GM19035 (cell line): ENCODE measurements around the gene QRFPR.
"Not testable (repeated sequence)": the region's sequence is repeated elsewhere in the genome, so short reads cannot be mapped to it uniquely, and the experiment has no call there.

Source experiments
- ATAC-seq: cut with Tn5 transposase; IDR thresholded peaks from one replicate; pipeline ENCODE4 v1.9.1; 2021; ENCODE audit not compliant: unreplicated experiment

Gene QRFPR

GRCh38 chr4:121339824-121340223 lies 41.0 kb downstream of the QRFPR start:
- no peak for ATAC-seq

DNA sequence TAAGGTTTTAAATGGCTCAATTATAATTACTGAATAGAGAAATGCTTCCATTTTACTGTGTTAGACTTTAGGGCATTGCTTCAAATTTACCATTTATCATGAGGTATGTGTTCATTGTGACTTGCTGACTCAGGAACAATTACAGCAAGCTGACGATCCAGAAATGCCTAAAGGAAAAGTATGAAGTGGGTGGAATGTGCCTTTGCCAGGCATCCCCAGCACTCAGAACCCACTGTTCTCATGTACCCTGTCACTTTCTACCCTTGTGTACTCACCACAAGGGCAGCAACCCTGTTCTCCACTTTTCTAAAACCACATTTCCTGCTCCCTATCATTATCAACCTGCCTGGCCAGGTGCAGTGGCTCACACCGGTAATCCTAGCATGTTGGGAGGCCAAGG lies 41.5 kb downstream of the QRFPR start:
- ATAC-seq = no peak

- no peak for ATAC-seq
These were observed 42.3 kb downstream of the QRFPR start for GRCh38 chr4:121338518-121338917.

GRCh38 chr4:121336706-121337105 lies 44.1 kb downstream of the QRFPR start:
- ATAC-seq = no peak

- ATAC-seq = no peak
These were observed 50.6 kb downstream of the QRFPR start for GRCh38 chr4:121330180-121330665.

DNA sequence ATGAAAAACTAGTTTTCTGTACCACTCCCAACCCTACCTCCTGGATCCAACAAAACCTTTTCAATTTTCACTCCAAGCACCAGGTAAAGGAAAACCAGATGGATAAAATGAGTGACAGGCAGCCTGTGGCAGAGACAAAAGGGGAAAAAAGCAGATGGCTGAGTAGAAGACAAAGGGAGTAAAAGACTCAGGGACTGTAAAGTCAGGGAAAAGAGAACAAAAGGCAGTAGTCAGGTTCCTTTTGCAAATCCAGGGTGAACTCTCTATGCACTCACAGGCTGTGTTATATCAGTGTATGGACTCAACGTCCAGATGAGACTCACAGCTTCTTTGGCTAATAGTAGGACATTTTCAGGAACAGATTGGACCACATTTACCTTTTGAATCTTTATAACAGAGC lies 54.2 kb downstream of the QRFPR start:
- no peak for ATAC-seq

DNA sequence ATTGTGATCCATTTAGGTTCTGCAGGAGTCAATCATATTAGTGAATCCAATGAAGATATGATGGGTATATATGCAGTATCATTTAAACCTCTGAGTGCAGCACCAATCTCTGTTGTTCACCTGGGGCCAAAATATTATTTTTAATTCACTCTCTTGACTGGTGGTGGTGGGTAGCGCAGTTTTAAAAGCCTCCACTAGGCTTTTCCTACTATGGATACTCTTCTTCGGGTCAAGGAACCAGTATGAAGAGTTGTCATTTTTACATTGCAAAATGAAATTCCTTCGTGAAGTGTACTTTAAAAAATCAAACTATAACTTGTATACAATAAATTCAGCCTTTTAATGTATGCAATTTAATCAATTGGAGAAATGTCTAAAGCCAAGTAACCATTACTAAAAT lies 56.5 kb downstream of the QRFPR start:
- ATAC-seq = no peak

DNA sequence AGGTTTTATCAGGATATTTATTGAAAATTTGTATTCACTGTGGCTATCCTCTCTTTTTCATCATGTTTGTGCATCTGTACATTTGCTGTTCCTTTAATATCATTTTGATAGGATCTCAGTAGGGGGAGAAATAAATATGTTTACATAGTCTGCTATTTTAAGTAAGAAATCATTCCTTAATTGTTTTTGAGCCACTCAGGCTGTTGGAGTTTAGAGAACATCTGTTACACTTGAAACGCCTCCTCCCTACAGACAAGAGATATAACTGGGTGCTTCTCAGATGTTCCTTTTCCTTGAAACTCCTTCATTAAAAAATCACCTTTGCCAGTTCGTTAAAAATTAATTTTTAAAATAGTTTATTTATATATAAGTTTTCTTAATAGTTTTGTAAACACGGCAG lies 59.4 kb downstream of the QRFPR start:
- ATAC-seq = no peak

DNA sequence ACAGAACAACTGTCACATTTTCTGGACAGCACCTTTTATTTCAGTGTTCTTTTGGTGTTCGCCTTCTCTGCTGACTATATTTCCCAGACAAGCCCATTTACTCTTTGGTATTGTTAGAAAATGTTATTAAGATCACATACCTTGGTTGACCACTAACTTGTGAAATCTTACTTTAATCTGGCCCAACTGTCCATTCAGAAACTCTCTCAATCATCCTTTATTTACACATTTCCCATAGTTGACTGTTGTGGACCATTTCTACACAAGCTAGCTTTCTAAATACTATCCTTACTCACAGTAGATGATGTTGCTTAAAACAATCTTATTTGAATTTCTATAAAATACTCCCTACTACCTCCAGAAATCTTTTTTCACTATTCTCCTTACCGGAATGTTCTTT lies 64.7 kb downstream of the QRFPR start:
- ATAC-seq = no peak

DNA sequence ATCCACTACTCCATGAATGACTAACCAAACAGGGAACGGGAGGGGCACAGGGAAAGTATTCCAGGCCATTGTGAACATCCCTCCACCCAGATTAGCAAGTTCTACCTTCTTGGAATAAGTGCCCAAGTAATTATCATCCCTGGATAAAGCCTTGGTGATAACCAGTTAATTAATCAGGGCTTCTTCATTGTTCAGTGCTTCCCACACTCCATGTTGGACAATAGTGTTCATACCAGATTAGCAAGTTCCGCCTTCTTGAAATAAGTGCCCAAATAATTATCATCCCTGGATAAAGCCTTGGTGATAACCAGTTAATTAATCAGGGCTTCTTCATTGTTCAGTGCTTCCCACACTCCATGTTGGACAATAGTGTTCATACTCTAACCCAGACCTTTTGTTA lies 67.4 kb downstream of the QRFPR start:
- ATAC-seq = not testable (repeated sequence)

GRCh38 chr4:121308828-121309227 lies 72.0 kb downstream of the QRFPR start:
- ATAC-seq = no peak

DNA sequence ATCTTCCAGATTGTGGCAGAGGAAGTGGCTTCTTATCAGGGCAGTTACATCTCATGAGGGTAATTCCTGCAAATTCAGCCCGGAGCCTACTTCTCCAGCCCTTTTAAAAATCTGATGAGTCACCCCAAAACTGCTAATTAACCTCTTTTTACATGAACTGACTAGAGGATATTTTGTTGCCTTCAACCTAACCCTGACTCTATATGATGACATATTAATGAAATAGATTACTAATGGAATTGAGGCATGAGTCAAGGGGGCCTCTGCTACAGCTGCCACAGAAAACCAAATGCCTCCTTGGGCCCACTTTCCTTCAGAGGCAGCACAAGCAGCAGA lies 72.5 kb downstream of the QRFPR start:
- ATAC-seq = no peak

- peak; percentile 96 for ATAC-seq
These were observed 73.1 kb downstream of the QRFPR start for GRCh38 chr4:121307445-121308327.

DNA sequence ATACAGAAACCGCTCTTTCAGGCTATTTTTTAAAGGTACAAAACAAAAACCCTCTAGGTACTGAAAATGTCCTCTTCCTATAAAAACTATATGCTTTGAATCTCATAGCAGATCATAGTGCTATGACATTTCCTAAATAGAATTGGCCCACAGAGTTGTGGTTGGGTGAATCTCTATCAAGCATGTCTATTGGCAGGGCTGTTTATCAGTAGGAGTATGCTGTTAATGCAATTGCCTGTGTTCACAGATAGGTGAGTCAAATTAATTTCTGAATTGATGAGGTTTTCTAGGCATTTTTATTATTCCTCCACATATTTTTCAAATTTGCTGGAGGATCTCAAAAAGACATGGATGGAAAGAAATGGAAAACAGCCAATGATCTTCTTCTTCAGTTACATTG lies 73.9 kb downstream of the QRFPR start:
- ATAC-seq = no peak

DNA sequence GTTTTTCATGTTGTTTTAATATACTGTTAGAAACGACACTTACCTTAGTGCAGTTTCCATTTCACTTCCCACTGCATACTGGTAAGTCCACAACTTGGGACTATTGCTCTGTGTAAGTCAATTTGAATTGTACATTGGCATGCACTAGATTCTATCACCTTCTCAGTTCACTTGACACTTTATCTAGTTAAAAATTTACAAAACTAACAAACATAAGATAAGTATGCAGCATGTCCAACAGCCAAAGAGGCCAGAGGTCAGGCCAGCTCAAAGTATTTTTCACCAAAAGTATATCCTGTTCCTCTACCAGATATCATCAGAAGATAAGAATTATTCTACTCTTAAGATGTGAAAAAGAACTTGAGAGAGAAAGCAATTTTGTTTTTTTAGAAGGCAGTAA lies 75.9 kb downstream of the QRFPR start:
- no peak for ATAC-seq

- no peak for ATAC-seq
These were observed 81.5 kb downstream of the QRFPR start for GRCh38 chr4:121299367-121299766.

- ATAC-seq = no peak
These were observed 97.5 kb downstream of the QRFPR start for GRCh38 chr4:121283319-121283718.

- ATAC-seq = no peak
These were observed 100.4 kb downstream of the QRFPR start for GRCh38 chr4:121280425-121280824.

DNA sequence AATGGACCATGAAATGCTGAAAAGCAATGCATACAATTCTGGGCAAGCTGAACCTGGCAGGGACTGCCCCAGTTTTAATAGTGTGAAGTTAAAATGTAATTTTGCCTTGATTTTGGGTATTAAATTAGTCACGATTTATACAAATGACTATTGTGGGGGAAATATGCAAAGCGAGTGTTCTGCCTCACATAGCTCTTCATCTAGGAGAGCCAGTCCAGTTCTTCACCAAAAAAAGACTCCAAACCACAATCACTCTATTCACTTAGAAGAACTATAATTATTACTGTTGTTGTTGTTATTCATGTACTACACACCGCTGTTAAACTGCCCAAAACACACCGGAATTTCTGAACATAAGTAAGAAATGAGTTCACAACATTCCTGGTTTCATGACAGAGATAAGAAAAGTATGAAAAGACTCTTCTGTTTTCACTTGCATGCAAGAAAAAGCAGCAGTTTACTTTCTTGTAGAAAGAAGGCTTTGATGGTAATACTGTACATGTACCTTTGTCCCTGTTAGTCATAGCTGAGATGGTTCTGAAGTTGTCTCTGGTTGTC lies 101.9 kb downstream of the QRFPR start:
- ATAC-seq = peak; percentile 84
